Uterus (tissue), 2 donors: Measurements from ENCODE around the gene SPON1.

Source experiments
- POLR2A ChIP-seq, 2 donors: fragments of 450-650 bp; IDR thresholded peaks; one replicate each; pipeline ENCODE4 v1.6.1; 2016; ENCODE audit warnings: antibody characterized with exemption in 2 of 2, mild to moderate bottlenecking in 1 of 2, moderate library complexity in 1 of 2
- TF ChIP-seq, protein P1 (sequence below), 4 experiments: fragments of 200-600 bp in 2 of 4; fragments of 450-650 bp in 2 of 4; sonication (generic) in 2 of 4; IDR thresholded peaks; one replicate each; pipeline ENCODE4 v1.5.1; 2016 to 2019; ENCODE audit warnings: antibody characterized with exemption in 4 of 4, mild to moderate bottlenecking in 2 of 4, moderate library complexity in 1 of 4

DNA sequence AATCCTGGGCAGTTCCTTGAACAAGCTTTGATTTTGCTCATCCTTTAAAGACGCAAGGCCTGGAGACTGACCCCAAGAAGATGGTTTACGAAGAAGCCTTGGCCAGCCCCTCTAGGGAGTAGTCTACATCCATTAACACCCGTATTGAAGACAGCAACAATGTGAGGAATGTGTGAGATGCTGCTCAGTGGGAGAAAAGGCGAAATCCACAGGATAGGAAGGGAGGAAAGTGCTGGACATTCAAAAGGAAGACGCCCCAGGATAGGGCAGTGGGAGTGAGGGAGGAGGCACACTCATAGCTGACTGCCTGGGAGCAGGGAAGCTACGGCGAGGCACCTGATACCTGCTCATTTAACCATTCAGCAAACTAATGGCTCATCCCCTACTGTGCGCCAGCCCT lies 282.4 kb downstream of the SPON1 start:
- TF ChIP-seq, protein P1, sequence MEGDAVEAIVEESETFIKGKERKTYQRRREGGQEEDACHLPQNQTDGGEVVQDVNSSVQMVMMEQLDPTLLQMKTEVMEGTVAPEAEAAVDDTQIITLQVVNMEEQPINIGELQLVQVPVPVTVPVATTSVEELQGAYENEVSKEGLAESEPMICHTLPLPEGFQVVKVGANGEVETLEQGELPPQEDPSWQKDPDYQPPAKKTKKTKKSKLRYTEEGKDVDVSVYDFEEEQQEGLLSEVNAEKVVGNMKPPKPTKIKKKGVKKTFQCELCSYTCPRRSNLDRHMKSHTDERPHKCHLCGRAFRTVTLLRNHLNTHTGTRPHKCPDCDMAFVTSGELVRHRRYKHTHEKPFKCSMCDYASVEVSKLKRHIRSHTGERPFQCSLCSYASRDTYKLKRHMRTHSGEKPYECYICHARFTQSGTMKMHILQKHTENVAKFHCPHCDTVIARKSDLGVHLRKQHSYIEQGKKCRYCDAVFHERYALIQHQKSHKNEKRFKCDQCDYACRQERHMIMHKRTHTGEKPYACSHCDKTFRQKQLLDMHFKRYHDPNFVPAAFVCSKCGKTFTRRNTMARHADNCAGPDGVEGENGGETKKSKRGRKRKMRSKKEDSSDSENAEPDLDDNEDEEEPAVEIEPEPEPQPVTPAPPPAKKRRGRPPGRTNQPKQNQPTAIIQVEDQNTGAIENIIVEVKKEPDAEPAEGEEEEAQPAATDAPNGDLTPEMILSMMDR (IDR thresholded peaks at IDR 0.05) = no peak
- no peak for TF ChIP-seq POLR2A (IDR thresholded peaks at IDR 0.05)
